D341Med (cell line): ENCODE measurements around the gene GRIK3.

Experiments used
- DNase-seq: peaks from one replicate; pipeline ENCODE4 v3.0.0; 2012; ENCODE audit warnings: low spot score

GRIK3 gene

GRCh38 chr1:36825226-36825625 is 209.1 kb downstream of the GRIK3 start:
- DNase-seq, result no peak

- DNase-seq, result no peak
These were observed 209.9 kb downstream of the GRIK3 start for GRCh38 chr1:36824390-36824861.

- DNase-seq, result no peak
These were observed 211.7 kb downstream of the GRIK3 start for GRCh38 chr1:36822648-36823047.

GRCh38 chr1:36821386-36821785 is 212.9 kb downstream of the GRIK3 start:
- no peak for DNase-seq

- DNase-seq, result no peak
These were observed 215.5 kb downstream of the GRIK3 start for GRCh38 chr1:36818771-36819170.

GRCh38 chr1:36816348-36816747 is 218.0 kb downstream of the GRIK3 start:
- DNase-seq, result no peak

- no peak for DNase-seq
These were observed 219.5 kb downstream of the GRIK3 start for GRCh38 chr1:36814774-36815173.

GRCh38 chr1:36814083-36814482 is 220.2 kb downstream of the GRIK3 start:
- no peak for DNase-seq

GRCh38 chr1:36807262-36807661 is 227.1 kb downstream of the GRIK3 start:
- DNase-seq, result peak; percentile 74

- no peak for DNase-seq
These were observed 228.2 kb downstream of the GRIK3 start for GRCh38 chr1:36805979-36806640.

GRCh38 chr1:36804669-36805314 is 229.5 kb downstream of the GRIK3 start:
- no peak for DNase-seq

- no peak for DNase-seq
These were observed 230.3 kb downstream of the GRIK3 start for GRCh38 chr1:36803868-36804570.

- DNase-seq, result no peak
These were observed 232.3 kb downstream of the GRIK3 start for GRCh38 chr1:36802018-36802417.

GRCh38 chr1:36797761-36798160 is 236.6 kb downstream of the GRIK3 start:
- no peak for DNase-seq

GRCh38 chr1:36796733-36797132 is 237.6 kb downstream of the GRIK3 start:
- no peak for DNase-seq

GRCh38 chr1:36796106-36796590 is 238.2 kb downstream of the GRIK3 start:
- no peak for DNase-seq

- DNase-seq, result no peak
These were observed 239.9 kb downstream of the GRIK3 start for GRCh38 chr1:36794460-36794859.

- no peak for DNase-seq
These were observed 240.9 kb downstream of the GRIK3 start for GRCh38 chr1:36793452-36793851.

- no peak for DNase-seq
These were observed 242.0 kb downstream of the GRIK3 start for GRCh38 chr1:36792292-36792691.

GRCh38 chr1:36790191-36790590 is 244.1 kb downstream of the GRIK3 start:
- DNase-seq, result no peak

GRCh38 chr1:36789535-36789934 is 244.8 kb downstream of the GRIK3 start:
- no peak for DNase-seq

GRCh38 chr1:36787312-36787913 is 246.9 kb downstream of the GRIK3 start:
- DNase-seq, result peak; percentile 50

GRCh38 chr1:36786425-36786824 is 247.9 kb downstream of the GRIK3 start:
- DNase-seq, result no peak
